HEK293T (cell line): Measurements from ENCODE around the gene ZC3H15.

Source experiments
- ARNT ChIP-seq: fragments of 450-650 bp; IDR thresholded peaks from 2 replicates; pipeline ENCODE4 v1.6.1; 2017; ENCODE audit warnings: mild to moderate bottlenecking
- BHLHE40 ChIP-seq: fragments of 450-650 bp; IDR thresholded peaks from 2 replicates; pipeline ENCODE4 v1.6.1; 2016; ENCODE audit warnings: mild to moderate bottlenecking, moderate library complexity, borderline replicate concordance
- ELF4 ChIP-seq: fragments of 450-650 bp; IDR thresholded peaks from 2 replicates; pipeline ENCODE4 v1.6.1; 2017; ENCODE audit warnings: antibody characterized with exemption
- FOXA1 ChIP-seq: fragments of 450-650 bp; IDR thresholded peaks from 2 replicates; pipeline ENCODE4 v1.6.1; 2016; ENCODE audit warnings: mild to moderate bottlenecking
- FOXM1 ChIP-seq: fragments of 450-650 bp; IDR thresholded peaks from 2 replicates; pipeline ENCODE4 v1.6.1; 2017; ENCODE audit warnings: mild to moderate bottlenecking, borderline replicate concordance
- HDGF ChIP-seq: fragments of 450-650 bp; IDR thresholded peaks from 2 replicates; pipeline ENCODE4 v1.6.1; 2017; ENCODE audit warnings: antibody characterized with exemption, borderline replicate concordance
- L3MBTL2 ChIP-seq: fragments of 450-650 bp; conservative IDR thresholded peaks from 2 replicates; pipeline ENCODE4 v1.6.1; 2016; ENCODE audit warnings: mild to moderate bottlenecking
- LEF1 ChIP-seq: fragments of 450-650 bp; IDR thresholded peaks from 2 replicates; pipeline ENCODE4 v1.6.1; 2017; ENCODE audit warnings: mild to moderate bottlenecking, borderline replicate concordance
- NFRKB ChIP-seq: fragments of 450-650 bp; IDR thresholded peaks from 2 replicates; pipeline ENCODE4 v1.6.1; 2016; ENCODE audit warnings: mild to moderate bottlenecking, moderate library complexity
- SP1 ChIP-seq: fragments of 450-650 bp; IDR thresholded peaks from 2 replicates; pipeline ENCODE4 v1.6.1; 2017
- SUZ12 ChIP-seq: fragments of 450-650 bp; IDR thresholded peaks from 2 replicates; pipeline ENCODE4 v1.6.1; 2016; ENCODE audit warnings: mild to moderate bottlenecking
- TARDBP ChIP-seq: fragments of 450-650 bp; IDR thresholded peaks from 2 replicates; pipeline ENCODE4 v1.6.1; 2016
- ZNF384 ChIP-seq: fragments of 450-650 bp; IDR thresholded peaks from 2 replicates; pipeline ENCODE4 v1.6.1; 2016
- TF ChIP-seq, protein P1 (sequence below): fragments of 450-650 bp; IDR thresholded peaks from 2 replicates; pipeline ENCODE4 v1.6.1; 2016

DNA sequence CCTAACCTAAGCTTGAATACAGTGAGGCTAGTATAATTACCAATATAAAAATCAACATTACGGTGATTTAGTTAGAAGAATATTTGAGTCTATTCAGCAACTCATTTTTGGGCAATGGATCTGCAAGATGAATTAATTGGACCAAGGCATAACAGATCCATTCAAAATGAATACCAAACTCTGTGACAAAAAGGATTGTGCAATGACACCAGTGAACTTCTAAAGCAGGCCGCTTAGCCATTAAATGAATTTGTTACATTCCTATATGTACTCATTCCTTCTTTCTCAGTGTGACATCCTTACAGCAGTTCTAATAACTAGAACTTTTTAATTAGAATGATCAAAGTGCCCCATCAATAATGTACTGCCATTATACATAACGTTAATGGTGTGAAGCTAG is 44.3 kb downstream of the ZC3H15 start:
- TF ChIP-seq ELF4, result no peak
- no peak for TF ChIP-seq NFRKB
- TF ChIP-seq BHLHE40, result no peak
- TF ChIP-seq, protein P1, sequence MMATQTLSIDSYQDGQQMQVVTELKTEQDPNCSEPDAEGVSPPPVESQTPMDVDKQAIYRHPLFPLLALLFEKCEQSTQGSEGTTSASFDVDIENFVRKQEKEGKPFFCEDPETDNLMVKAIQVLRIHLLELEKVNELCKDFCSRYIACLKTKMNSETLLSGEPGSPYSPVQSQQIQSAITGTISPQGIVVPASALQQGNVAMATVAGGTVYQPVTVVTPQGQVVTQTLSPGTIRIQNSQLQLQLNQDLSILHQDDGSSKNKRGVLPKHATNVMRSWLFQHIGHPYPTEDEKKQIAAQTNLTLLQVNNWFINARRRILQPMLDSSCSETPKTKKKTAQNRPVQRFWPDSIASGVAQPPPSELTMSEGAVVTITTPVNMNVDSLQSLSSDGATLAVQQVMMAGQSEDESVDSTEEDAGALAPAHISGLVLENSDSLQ, result no peak
- TF ChIP-seq HDGF, result no peak
- TF ChIP-seq ZNF384, result no peak
- TF ChIP-seq L3MBTL2, result no peak
- TF ChIP-seq LEF1, result no peak
- TF ChIP-seq TARDBP, result no peak
- no peak for TF ChIP-seq ARNT
- no peak for TF ChIP-seq FOXA1
- TF ChIP-seq SP1, result no peak
- no peak for TF ChIP-seq SUZ12
- TF ChIP-seq FOXM1, result no peak
